ES-I3 (cell line): ENCODE data around the gene DDA1.
A peak's percentile ranks its signal among the peaks of the same experiment; 100 is the strongest.

Experiments
- H3K36me3 ChIP-seq: 2 replicates; pipeline ENCODE4 v1.6.1; 2013; ENCODE audit warnings: mild to moderate bottlenecking, low read length, control low read depth, moderate library complexity; ENCODE audit not compliant: insufficient read depth
- H3K4me1 ChIP-seq: 2 replicates; pipeline ENCODE4 v1.6.1; 2013; ENCODE audit warnings: mild to moderate bottlenecking, control low read depth, low read length; ENCODE audit not compliant: insufficient read depth
- H3K9ac ChIP-seq: 2 replicates; pipeline ENCODE4 v1.6.1; 2013; ENCODE audit warnings: low read depth, mild to moderate bottlenecking, low read length, moderate library complexity
- H3K9me3 ChIP-seq: 2 replicates; pipeline ENCODE4 v1.6.1; 2013; ENCODE audit warnings: mild to moderate bottlenecking, low read length, moderate library complexity; ENCODE audit not compliant: control insufficient read depth, insufficient read depth

The DDA1 gene

GRCh38 chr19:17326595-17326966 is 17.2 kb downstream of the DDA1 start:
- Histone ChIP-seq H3K36me3 (no peaks in the 10 kb centered on the region), H3K9me3 (no peaks in the 10 kb centered on the region), H3K4me1 (peaks cover 19% of the 10 kb centered on the region; the same call in 1 of the 2 replicates), H3K9ac (peak overlapping the region; percentile 54; the same call in 1 of the 2 replicates)

- Histone ChIP-seq H3K36me3 (no peaks in the 10 kb centered on the region), H3K4me1 (peaks cover 18% of the 10 kb centered on the region; the same call in 1 of the 2 replicates), H3K9me3 (no peaks in the 10 kb centered on the region), H3K9ac (peak overlapping the region; percentile 54)
Measured at GRCh38 chr19:17327068-17327653, 17.8 kb downstream of the DDA1 start.

GRCh38 chr19:17327654-17328516 is 18.5 kb downstream of the DDA1 start:
- Histone ChIP-seq H3K9me3 (no peaks in the 10 kb centered on the region), H3K9ac (peak overlapping the region; percentile 85), H3K4me1 (peaks cover 11% of the 10 kb centered on the region; the same call in 1 of the 2 replicates), H3K36me3 (no peaks in the 10 kb centered on the region)

- Histone ChIP-seq H3K36me3 (no peaks in the 10 kb centered on the region), H3K4me1 (peaks cover 8% of the 10 kb centered on the region; the same call in 1 of the 2 replicates), H3K9ac (peak overlapping the region; percentile 85), H3K9me3 (no peaks in the 10 kb centered on the region)
Measured at GRCh38 chr19:17328517-17329365, 19.4 kb downstream of the DDA1 start.

- no peaks in the 10 kb centered on the region for H3K36me3 ChIP-seq
- peaks cover 8% of the 10 kb centered on the region; the same call in 1 of the 2 replicates for H3K4me1 ChIP-seq
- H3K9me3 ChIP-seq: no peaks in the 10 kb centered on the region
- peak overlapping the region; percentile 35; the same call in 1 of the 2 replicates for H3K9ac ChIP-seq
Measured at GRCh38 chr19:17329366-17330261, 20.3 kb downstream of the DDA1 start.

- H3K9me3 ChIP-seq: no peaks in the 10 kb centered on the region
- no peaks in the 10 kb centered on the region for H3K36me3 ChIP-seq
Measured at GRCh38 chr19:17330262-17331044, 21.1 kb downstream of the DDA1 start.

GRCh38 chr19:17331045-17331558 is 21.7 kb downstream of the DDA1 start:
- Histone ChIP-seq H3K9ac (no peak overlapping the region), H3K36me3 (no peaks in the 10 kb centered on the region), H3K9me3 (no peaks in the 10 kb centered on the region), H3K4me1 (peaks cover 4% of the 10 kb centered on the region; the same call in 1 of the 2 replicates)

More at GRCh38 chr19:17330262-17331044, 21.1 kb downstream of the DDA1 start:
- Histone ChIP-seq H3K4me1 (peaks cover 8% of the 10 kb centered on the region; the same call in 1 of the 2 replicates), H3K9ac (no peak overlapping the region)

- Histone ChIP-seq H3K9ac (no peak overlapping the region), H3K9me3 (no peaks in the 10 kb centered on the region)
Measured at GRCh38 chr19:17332360-17332676, 23.0 kb downstream of the DDA1 start.

GRCh38 chr19:17332677-17333581 is 23.6 kb downstream of the DDA1 start:
- H3K36me3 ChIP-seq: no peaks in the 10 kb centered on the region
- H3K9ac ChIP-seq: no peak overlapping the region
- H3K9me3 ChIP-seq: no peaks in the 10 kb centered on the region
- H3K4me1 ChIP-seq: no peaks in the 10 kb centered on the region; the same call in 1 of the 2 replicates

More at GRCh38 chr19:17332360-17332676, 23.0 kb downstream of the DDA1 start:
- Histone ChIP-seq H3K4me1 (no peaks in the 10 kb centered on the region; the same call in 1 of the 2 replicates), H3K36me3 (no peaks in the 10 kb centered on the region)

- Histone ChIP-seq H3K9me3 (no peaks in the 10 kb centered on the region), H3K4me1 (no peaks in the 10 kb centered on the region; the same call in 1 of the 2 replicates), H3K36me3 (no peaks in the 10 kb centered on the region), H3K9ac (peak overlapping the region; percentile 83)
Measured at GRCh38 chr19:17333611-17334413, 24.4 kb downstream of the DDA1 start.
